Mammary epithelial cell (primary cell): ENCODE data around the gene MEGF11.

ENCODE experiments used
- EZH2 ChIP-seq: IDR thresholded peaks from 2 replicates; pipeline ENCODE4 v1.6.1; 2012; ENCODE audit warnings: low read length, inconsistent platforms, borderline replicate concordance
- TF ChIP-seq, protein P1 (sequence below), 2 donors: IDR thresholded peaks in 1 of 2; conservative IDR thresholded peaks in 1 of 2; 2 replicates each; pipeline ENCODE4 v1.5.1; 2011 to 2012; ENCODE audit warnings: inconsistent platforms in 2 of 2, low read length in 2 of 2, mild to moderate bottlenecking in 2 of 2, control low read depth in 1 of 2, low read depth in 1 of 2; ENCODE audit not compliant: insufficient read depth in 1 of 2; ENCODE audit errors: extremely low read depth in 1 of 2

DNA sequence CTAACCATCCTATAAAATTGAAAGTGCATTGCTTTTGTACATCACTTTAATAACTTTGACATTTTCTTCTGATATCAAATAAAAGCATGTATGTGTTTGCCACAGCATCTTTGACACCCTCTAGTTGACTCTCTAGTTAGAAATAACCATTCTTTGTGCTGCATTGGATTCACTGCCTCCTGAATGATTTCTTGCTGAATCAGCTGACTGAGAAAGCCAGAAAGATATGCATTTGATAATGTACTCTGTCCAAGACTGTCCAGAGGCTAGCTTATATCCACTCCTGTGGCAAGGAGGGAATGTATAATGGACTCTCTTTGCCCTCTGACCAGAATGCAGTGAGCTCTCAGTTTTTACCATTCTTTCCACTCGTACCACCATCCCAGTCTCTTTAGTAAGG, 378.1 kb downstream of the MEGF11 start:
- TF ChIP-seq, protein P1, sequence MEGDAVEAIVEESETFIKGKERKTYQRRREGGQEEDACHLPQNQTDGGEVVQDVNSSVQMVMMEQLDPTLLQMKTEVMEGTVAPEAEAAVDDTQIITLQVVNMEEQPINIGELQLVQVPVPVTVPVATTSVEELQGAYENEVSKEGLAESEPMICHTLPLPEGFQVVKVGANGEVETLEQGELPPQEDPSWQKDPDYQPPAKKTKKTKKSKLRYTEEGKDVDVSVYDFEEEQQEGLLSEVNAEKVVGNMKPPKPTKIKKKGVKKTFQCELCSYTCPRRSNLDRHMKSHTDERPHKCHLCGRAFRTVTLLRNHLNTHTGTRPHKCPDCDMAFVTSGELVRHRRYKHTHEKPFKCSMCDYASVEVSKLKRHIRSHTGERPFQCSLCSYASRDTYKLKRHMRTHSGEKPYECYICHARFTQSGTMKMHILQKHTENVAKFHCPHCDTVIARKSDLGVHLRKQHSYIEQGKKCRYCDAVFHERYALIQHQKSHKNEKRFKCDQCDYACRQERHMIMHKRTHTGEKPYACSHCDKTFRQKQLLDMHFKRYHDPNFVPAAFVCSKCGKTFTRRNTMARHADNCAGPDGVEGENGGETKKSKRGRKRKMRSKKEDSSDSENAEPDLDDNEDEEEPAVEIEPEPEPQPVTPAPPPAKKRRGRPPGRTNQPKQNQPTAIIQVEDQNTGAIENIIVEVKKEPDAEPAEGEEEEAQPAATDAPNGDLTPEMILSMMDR (conservative IDR thresholded peaks at IDR 0.05 in 1 of 2, IDR thresholded peaks at IDR 0.05 in 1 of 2; ENCODE audit: extremely low read depth in 1 of 2, insufficient read depth in 1 of 2, low read depth in 1 of 2, low read length in 2 of 2): no peak
- TF ChIP-seq EZH2: no peak
